HG03175 (cell line): ENCODE data around the gene TRABD2B.

Experiments
- ATAC-seq: cut with Tn5 transposase; IDR thresholded peaks from one replicate; pipeline ENCODE4 v1.9.1; 2021; ENCODE audit warnings: mild to moderate bottlenecking, moderate library complexity; ENCODE audit not compliant: unreplicated experiment

TRABD2B gene

GRCh38 chr1:48022306-48022705 is 25.1 kb upstream of the TRABD2B start:
- ATAC-seq, result no peak

DNA sequence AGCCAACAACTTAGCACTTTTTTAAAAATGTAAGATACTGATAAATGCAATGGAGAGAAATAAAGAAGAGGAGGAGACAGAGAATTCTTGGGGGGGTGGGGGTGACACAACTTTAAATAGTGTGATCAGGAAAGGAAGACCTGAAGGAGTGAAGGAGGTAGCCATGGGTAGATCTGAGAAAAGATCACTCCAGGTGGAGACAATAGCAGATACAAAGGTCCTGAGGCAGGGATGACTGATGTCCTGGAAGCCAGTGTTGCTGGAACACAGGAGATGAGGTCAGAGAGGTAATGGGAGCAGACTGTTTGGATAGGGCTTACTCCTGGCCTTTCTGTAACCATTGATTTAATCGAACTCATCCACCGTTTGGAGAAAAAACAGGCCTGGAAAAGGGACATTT is 24.6 kb upstream of the TRABD2B start:
- no peak for ATAC-seq

DNA sequence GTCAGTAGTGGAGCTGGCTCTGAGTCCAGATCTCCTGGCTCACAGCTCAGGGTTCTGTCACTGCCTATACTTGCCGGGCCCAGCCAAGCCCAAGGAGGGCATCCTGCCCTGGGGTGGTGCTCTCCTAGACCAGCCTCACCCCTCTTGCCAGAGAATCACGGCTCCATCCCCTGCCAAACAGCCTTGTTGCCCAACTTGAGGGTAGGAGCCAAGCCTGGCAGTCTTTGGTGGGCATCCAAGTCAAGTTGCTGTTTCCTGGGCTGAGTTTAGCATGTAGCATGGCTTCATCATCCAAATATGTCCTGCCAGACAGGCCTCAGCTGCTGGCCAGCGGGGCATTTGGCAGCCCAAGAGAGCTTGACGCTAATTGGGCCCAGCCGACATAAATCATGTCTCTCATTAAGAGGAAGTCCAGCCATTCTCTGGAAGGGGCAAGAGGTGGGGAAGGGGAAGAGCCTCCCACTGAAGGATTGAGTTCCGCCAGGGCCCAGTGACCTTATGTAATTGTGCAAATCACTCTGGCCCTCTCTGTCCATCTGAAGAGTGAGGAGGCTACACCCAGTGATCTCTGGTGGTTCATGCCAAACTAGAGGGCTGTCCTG is 22.6 kb upstream of the TRABD2B start:
- ATAC-seq, result no peak

DNA sequence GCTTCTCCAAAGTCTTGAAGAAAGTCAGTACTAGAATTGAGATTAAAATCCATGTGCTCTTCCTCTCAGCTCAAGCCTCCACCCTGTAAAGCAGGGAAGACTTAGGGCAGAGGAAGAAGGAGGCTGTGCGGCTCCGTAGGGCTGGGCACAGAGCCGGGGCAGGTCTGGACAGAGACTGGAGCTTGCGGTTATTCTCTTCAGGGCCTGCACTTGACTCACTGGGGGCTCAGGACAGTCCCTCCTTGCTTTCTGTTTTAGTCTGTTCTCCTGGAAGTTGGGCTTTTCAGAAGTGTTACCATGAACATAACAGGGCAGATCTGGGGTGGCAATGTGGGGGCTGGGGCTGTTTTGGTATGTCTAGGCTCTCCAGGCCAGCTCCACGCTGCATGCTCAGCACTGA is 21.6 kb upstream of the TRABD2B start:
- ATAC-seq, result no peak

DNA sequence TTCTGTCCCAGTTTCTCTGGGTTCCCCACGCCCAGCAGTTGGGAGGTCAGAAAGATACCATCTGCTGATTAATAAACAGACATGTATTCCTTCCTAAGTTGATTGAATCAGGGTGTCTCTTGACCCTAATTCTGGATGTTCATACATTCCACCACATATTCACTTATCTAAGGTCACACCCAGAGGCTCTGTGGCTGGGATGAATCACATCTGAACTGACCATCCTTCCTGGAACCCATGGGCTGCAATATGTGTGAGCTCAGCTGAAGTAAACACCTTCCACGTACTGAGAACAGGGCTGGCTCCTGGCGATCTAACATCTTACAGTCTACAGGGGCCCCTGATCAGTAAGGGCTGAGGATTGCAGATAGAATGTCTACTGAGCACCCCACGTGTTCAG is 20.5 kb upstream of the TRABD2B start:
- ATAC-seq, result no peak

DNA sequence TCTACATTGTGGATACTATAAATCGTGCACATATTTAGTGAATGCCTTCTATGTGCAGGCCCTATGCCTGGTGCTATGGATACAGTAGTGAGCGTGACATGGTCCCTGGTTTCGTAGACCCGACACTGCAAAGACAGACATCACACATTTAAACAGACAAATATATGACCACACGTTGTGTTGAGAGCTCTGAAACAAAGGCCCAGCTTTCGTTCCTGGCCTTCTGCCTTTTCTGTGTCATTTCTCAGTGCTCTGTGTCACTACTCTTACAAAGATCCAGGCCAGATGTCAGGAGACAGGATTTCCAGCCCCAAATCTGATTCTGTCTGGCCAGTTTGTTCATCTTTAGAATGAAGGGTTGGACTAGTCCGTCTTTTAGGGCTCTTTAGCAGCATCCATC is 19.3 kb upstream of the TRABD2B start:
- no peak for ATAC-seq

DNA sequence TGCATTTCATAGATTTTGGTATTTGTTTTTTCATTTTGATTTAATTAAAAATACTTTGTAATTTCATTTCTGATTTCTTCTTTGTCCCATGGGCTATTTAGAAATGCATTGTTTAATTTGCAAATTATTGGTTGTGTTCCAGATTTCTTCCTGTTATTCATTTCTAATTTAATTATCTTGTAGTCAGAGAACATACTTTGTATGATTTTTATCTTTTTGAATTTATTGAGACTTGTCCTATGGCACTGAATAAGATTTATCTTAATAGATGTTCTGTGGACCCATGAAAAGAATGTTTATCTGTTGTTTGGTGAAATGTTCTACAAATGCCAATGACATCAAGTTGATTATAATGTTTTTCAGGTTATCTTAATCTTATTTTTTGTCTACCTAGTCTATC is 16.1 kb upstream of the TRABD2B start:
- ATAC-seq, result no peak

DNA sequence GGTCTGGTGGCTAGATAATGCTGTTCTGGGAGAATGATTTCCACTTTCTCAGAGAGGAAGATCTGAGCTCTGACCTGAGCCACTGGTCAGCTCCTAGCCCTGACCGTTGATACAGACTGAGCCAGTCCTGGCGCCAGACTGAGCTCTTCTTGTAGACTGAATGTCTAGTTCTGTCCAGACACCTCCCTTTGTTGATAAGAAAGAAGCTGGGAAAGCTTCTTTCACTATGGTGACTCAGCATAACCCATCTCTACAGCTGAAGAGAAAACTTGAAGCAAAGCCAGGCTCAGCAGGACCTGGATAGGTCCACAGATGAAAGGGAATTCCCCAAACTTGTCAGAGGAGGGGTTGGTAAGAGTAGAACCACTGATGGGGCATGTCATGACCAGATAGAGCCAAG is 9.9 kb upstream of the TRABD2B start:
- no peak for ATAC-seq

- no peak for ATAC-seq
Observed at GRCh38 chr1:48006264-48006663, 9.1 kb upstream of the TRABD2B start.

- ATAC-seq, result no peak
Observed at GRCh38 chr1:48005253-48006117, 8.3 kb upstream of the TRABD2B start.

DNA sequence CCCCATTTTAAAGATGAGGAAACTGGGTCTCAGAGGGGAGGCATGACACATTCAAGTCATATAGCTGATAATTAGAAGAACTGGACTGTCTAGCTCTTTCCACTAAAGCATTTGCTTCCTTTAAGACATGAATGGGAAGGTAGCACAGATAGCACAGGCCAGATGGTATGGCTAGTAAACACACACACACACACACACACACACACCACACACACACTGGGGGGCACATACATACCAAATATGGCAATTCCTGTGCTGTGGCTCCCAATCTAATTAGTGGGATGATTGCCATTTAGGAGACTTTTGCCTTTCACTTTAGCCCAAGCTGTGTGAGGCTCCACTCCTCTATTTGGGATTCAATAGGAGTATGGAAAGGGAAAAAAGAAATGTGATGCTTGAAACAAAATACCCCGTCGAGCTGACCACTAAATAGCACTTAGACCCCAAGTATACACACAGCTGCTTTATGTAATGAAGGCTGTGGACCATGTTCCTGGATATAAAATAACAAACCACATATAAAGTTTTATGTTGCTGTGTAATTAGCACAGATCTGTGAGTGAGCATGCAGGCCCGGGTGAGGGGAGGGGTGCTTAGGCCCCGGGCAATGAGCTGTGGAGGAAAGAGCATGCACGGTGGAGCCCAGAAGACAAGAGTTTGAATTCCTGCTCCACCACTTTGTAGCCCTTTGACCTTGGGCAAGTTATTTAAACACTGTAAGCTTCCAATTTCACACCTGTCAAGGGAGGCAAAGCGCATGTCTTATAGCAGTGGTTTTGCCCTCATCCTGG is 6.8 kb upstream of the TRABD2B start:
- no peak for ATAC-seq

- ATAC-seq, result no peak
Observed at GRCh38 chr1:48002142-48002541, 5.0 kb upstream of the TRABD2B start.

- no peak for ATAC-seq
Observed at GRCh38 chr1:48001696-48002095, 4.5 kb upstream of the TRABD2B start.

- ATAC-seq, result no peak
Observed at GRCh38 chr1:48000883-48001282, 3.7 kb upstream of the TRABD2B start.

- no peak for ATAC-seq
Observed at GRCh38 chr1:47999097-47999496, 1.9 kb upstream of the TRABD2B start.

DNA sequence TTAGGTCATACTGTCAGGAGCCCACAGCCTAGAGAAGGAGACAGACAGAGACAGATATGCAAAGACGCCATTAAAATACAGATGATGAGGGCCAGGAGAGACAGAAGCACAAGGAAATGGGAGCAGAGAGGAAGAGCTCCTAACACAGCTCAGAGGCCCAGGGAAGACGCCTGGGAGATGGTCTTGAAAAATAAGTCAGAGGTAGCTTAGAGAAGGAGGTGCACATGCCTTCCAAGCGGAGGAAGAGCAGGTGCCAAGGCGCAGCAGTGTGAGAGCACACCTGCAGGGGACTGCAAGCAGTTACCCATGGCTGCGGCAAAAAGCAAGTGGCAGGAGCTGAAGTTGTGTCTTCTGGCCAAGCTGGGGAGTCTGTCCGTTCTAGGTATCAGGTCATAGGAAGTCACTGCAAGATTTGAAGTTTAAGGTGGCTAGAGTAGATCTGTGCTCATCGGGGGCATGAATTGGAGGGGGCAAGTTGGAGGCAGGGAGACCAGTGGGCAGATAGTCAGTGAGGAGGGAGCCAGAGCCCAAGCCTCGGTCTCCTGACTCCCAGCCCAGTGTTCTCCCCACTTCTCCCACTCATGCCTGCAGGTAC is 1.3 kb upstream of the TRABD2B start:
- no peak for ATAC-seq

- no peak for ATAC-seq
Observed at GRCh38 chr1:47996406-47997226, 569 bp downstream of the TRABD2B start.

DNA sequence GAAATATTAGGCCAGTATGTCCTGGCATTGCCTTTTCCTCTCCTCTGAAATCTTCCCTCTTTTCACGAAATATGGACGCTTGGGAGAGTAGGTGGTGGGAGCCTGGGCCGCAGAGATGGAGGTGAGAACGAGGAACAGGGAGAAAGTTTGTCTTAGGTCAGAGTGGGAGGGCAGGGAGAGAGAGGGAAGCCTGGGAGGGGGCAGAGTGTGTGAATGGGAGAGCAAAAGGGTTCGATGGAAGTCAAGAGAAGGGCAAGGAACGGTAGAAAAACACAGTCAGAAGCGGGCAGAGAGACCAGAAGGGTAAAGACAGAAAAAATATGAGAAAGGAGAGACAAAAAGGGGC is 1.2 kb downstream of the TRABD2B start:
- ATAC-seq, result no peak

- ATAC-seq, result no peak
Observed at GRCh38 chr1:47995306-47996050, 1.7 kb downstream of the TRABD2B start.
